ENCODE measurements around the gene ATM.
"Not testable (repeated sequence)": the region's sequence is repeated elsewhere in the genome, so short reads cannot be mapped to it uniquely, and the experiment has no call there.

ATM gene

GRCh38 chr11:108370315-108370714 lies 147.4 kb downstream of the ATM start:
- no peak for DNase-seq (ENCODE audit: low read depth)

GRCh38 chr11:108370990-108371389 lies 148.1 kb downstream of the ATM start:
- no peak for DNase-seq (ENCODE audit: low read depth)

GRCh38 chr11:108373505-108373904 lies 150.6 kb downstream of the ATM start:
- DNase-seq (ENCODE audit: low read depth): not testable (repeated sequence)

- DNase-seq (ENCODE audit: low read depth): no peak
Observed at GRCh38 chr11:108388576-108388975, 165.7 kb downstream of the ATM start.

- no peak for DNase-seq (ENCODE audit: low read depth)
Observed at GRCh38 chr11:108392353-108392752, 169.5 kb downstream of the ATM start.

- DNase-seq (ENCODE audit: low read depth): no peak
Observed at GRCh38 chr11:108393046-108393445, 170.2 kb downstream of the ATM start.

- no peak for DNase-seq (ENCODE audit: low read depth)
Observed at GRCh38 chr11:108394744-108395284, 171.9 kb downstream of the ATM start.

- DNase-seq (ENCODE audit: low read depth): not testable (repeated sequence)
Observed at GRCh38 chr11:108396672-108397071, 173.8 kb downstream of the ATM start.

- DNase-seq (ENCODE audit: low read depth): no peak
Observed at GRCh38 chr11:108398439-108398838, 175.6 kb downstream of the ATM start.

GRCh38 chr11:108402241-108402640 lies 179.4 kb downstream of the ATM start:
- no peak for DNase-seq (ENCODE audit: low read depth)

GRCh38 chr11:108403052-108403451 lies 180.2 kb downstream of the ATM start:
- DNase-seq (ENCODE audit: low read depth): no peak

GRCh38 chr11:108405706-108406105 lies 182.8 kb downstream of the ATM start:
- no peak for DNase-seq (ENCODE audit: low read depth)

- no peak for DNase-seq (ENCODE audit: low read depth)
Observed at GRCh38 chr11:108414958-108415357, 192.1 kb downstream of the ATM start.

GRCh38 chr11:108417551-108417950 lies 194.7 kb downstream of the ATM start:
- not testable (repeated sequence) for DNase-seq (ENCODE audit: low read depth)

Measured in activated T-cell treated with anti-CD3 and anti-CD28 coated beads for 24 hours (primary cell).